Measurements from ENCODE around the gene PIGH.

Gene PIGH

DNA sequence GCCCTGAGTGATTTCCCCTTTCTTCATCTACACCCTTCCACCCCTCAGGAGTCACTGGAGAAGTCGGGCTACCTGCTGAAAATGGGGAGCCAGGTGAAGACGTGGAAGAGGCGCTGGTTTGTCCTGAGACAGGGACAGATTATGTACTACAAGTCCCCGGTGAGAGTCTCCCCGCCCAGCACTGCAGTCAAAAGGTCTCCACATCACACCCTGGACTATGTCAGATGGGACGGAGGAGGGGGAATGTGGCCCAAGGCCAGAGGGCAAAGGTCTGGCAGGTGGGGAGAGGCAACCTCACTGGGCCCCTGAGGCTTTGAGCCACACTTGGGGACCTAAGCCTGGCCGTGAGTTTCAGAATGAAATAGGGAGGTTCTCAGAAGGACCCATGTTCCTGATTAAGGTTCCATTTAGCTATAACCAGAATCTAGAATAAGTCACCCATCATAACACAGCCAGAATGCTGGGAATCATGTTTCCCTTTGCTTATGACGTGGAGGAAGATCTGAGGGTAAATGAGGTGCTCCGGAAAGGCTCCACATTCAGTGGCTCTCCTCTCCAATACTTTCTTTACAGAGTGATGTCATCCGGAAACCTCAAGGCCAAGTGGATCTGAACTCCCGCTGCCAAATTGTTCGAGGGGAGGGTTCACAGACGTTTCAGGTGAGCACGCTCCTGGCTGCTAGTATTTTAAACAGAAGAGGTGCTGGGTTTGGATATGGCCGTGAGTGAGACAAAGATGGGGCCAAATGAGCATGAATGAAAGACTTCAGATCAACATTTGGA is 26.6 kb downstream of the PIGH start:
- no peak for DNase-seq

GRCh38 chr14:67572608-67573007 is 27.5 kb downstream of the PIGH start:
- DNase-seq, result no peak

DNA sequence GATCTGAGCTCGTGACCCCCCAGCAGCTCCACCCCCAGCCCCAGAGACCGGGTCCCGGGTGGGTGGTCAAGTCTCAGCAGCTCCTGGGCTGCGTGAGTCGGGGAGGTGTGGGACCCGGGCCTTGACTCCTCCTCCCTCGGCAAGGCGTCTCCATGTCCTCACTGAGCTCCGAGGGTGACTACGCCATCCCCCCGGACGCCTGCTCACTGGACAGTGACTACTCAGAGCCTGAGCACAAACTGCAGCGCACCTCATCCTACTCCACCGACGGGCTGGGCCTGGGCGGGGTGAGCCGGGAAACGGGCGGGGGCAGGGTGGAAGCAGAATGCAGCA is 28.1 kb downstream of the PIGH start:
- no peak for DNase-seq

DNA sequence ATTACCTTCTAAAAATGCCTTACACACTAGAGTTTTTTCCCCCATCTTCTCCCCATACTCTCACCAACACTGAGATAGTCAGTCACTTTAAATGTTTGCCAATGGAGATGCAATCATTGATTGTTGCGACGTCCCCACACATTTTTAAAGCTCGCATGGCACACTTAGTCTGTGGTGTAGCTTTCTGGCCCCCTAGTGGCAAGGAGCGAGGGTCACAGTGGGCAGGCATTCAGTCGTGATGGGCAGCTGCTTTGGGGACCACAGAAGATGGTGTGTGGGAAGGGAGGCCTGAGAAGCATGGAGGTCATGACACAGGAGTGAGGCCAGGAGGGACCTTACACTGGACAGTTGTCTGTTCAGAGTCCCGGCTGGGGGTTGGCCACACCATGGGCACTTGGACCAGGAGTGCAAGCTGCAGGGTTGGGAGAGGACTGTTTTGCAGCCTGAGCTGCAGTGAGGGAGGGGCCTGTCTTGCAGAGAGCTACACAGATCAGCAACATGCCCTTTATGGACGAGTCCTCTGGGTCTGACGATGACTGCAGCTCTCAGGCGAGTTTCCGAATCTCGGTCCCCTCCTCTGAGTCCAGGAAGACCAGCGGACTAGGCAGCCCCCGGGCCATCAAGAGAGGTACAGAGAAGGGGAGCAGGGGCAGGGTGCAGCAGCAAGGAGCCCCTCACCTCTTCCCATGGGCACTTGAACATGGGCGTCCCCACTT is 28.6 kb downstream of the PIGH start:
- DNase-seq, result peak; percentile 44

DNA sequence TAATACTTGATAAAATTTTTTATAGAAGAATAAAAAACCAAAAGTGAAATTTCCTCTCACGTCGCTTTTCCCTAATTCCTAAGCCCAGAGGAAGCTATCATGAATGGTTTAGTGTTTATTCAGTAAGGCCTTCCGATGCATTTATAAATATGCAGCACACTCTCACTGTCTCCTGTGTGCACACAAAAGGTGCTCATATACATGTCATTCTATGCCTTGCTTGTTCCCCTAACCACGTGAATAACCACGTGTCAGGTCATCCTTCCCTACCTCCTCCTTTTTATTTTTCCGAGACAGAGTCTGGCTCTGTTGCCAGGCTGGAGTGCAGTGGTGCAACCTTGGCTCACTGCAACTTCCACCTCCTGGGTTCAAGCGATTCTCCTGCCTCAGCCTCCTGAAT is 29.6 kb downstream of the PIGH start:
- DNase-seq, result no peak

DNA sequence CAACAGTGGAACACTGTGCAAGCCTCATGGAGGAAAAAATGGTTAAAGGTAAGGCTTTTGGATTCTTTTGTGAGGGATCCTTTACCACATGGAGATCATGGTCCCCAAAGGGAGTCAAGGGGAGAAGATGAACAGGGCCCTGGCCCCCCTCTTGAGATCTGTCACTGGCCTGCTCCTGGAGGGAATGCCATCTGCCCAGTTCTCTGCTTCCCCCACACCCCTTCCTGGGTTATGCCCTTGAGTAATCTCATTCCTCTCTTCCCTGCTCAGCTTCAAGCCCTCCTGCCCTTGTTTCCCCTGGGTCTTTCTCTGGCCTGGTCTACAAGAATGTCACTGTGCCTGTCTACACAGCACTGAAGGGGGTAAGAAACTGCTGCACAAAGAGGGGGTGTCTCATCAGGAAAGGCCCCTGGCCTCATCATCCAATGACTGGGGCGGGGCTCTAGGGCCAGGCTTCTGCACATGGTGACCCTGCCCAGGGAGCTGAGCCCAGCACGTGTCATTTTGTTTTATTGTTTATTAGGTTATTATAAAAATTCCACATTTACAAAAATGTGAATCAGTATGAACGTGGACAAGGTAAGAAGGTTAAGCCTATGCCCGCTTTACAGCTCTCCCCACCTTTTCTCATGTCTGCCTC is 30.3 kb downstream of the PIGH start:
- no peak for DNase-seq

GRCh38 chr14:67569011-67569650 is 30.9 kb downstream of the PIGH start:
- DNase-seq, result no peak

- DNase-seq, result no peak
These were observed 32.4 kb downstream of the PIGH start for GRCh38 chr14:67567654-67568053.

DNA sequence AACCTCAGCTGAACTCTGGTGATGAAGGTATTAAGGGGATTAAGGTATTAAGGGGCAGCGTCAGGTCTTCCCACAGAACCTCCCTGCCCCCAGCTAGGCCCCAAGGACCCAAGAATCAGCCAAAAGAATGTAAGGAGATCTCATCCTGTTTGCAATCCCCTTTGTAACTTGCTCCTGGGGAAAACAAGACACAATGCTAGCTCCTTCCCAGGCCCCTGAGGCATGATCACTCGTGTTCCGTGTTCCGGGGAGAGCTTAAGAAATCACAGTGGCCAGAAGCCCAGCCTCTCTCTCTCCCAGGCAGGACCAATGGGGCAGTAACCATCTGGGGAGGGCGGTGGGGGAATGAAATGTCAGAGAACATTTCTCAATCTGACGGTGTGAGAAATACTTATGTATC is 33.2 kb downstream of the PIGH start:
- no peak for DNase-seq

- no peak for DNase-seq
These were observed 35.8 kb downstream of the PIGH start for GRCh38 chr14:67564236-67564635.

GRCh38 chr14:67562776-67563150 is 37.3 kb downstream of the PIGH start:
- no peak for DNase-seq

GRCh38 chr14:67562025-67562775 is 37.9 kb downstream of the PIGH start:
- DNase-seq, result no peak

DNA sequence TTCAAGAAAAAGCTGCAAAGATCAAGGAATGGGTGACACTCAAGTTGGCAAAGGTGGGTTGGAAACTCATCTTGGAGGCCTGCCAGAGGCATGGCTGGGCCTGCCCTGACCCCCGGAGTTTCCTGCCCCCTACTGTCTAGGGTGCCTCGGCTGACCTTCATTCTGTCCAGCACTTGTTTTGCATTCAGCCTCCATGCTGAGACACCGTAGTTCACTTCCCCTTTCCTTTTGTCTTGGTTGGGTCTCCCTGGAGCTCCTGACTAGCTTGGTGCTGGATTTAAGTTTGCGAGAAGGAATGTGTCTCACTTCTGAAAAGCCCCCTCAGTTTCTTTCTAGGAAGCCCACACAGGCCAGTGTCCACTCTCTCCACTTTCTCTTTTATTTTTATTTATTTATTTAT is 40.4 kb downstream of the PIGH start:
- DNase-seq, result no peak

DNA sequence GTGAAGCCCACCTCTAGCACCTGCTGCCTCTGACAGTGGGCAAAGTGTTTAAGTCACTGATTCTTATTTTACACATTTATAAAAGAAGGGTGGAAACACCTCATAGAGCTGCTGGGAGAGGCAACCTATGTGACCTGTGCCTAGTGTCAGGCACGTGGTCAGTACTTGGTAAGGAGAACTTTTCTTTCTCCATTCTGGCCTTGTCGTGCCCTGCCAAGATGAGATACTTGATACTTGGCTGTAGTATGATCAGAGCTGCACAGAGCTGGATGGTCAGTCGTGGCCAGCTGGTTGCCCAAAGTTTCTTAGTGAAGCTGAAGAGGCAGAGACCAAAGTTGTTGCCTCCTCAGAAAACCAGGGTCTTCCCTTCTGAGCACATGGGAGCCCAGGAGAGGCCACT is 42.4 kb downstream of the PIGH start:
- DNase-seq, result no peak

GRCh38 chr14:67557118-67557517 is 43.0 kb downstream of the PIGH start:
- DNase-seq, result peak; percentile 26

DNA sequence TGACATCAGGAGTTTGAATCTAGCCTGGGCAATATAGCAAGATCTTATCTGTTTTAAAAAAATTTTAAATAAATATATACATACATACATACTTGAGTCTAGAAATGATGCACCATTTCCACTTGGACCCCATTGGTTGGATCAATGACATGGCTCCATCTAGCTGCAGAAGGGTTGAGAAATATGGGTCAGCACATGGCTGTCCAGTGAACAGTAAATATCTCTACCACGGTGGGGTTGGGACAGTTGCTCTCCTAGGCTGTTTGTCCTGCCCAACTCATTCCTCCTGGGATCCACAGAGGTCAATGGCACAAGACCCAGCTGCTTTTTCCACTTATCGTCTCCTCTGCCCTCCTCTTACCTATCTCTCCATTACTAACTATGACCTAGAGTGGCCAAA is 43.4 kb downstream of the PIGH start:
- no peak for DNase-seq

DNA sequence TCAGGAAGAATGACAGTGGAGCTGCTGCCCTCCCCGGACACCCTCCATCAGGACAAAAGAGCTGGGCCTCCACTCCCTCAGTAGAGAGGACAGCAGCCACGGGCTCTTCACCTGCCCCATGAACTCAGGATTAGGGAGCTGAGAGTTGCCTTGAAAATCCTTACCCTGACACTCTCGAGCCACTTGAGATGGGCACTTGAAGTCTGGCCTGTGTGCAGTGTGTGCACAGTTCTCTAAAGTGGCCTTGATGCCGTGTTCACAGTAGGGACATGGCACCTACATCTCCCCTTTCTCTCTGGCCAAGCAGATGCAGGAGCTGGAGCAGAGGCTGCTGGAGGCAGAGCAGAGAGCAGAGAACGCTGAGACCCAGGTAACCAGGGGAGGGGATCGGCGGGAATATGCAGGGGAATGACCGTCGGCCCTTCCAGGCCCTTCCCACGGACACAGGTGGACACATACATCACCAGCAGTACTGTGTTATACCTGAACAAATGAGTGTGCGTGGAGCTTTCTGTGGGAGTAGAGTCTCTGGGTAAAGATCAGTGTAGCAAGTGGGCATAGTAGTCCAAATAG is 44.5 kb downstream of the PIGH start:
- DNase-seq, result no peak

DNA sequence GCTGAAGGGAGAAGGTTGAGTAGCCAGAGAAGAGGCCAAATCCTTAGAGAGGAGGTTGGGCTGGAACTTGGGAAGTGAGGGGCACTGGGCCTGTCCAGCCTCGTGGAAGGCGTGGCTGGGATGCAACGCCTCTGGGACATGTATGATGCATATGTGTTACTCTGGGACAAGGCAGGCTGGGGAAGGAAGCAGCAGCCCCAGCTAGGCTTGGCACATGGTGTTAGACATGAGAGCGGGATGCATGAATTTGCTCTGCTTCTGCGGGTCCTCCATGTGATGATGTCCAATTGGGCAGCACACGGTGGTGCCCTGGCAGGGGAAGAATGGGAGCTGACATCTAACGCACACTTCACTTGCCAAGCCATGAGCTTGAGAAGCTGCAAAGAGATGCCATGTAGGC is 45.7 kb downstream of the PIGH start:
- no peak for DNase-seq

DNA sequence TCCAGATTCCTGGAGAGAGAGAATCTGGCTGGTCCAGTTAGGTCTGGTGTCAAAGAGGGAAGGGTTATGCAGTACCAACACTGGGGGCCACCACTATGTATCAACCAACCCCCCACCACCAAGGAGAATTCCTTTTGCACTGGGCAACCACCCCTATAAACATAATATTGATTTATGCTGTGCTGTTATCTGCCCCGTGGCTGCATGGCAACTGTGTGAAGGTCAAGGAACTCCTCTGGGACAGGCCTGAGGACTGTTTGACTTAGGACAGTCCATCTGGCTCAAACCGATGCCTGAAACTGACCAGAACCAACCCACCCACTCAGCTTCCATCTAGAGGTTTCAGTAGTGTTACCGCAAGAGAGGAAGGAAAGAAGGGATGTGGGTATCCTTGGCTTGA is 46.5 kb downstream of the PIGH start:
- no peak for DNase-seq

DNA sequence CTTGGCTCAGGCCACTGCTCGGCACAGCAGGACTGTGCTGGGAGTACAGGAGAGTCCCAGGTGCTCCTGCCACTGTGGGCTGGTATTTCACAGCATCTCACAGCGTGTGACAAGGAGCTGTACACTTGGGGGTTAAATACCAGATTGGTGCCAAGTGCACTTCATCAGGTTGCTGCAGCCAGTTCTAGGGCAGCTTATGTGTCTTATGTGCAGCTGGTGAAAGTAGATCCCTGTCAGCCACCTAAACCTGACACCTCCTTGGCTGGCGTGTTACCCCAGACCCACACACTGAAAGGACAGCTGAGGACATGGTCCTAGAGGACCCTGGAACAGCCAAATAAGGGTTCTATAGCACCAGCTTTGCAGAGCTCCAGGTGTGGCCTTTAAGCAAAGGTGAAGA is 48.1 kb downstream of the PIGH start:
- no peak for DNase-seq

- no peak for DNase-seq
These were observed 48.9 kb downstream of the PIGH start for GRCh38 chr14:67551123-67551522.

- no peak for DNase-seq
These were observed 50.3 kb downstream of the PIGH start for GRCh38 chr14:67549734-67550133.

Data from fibroblast of skin of right biceps (primary cell).